Hematopoietic multipotent progenitor cell treated with erythropoietin and hydrocortisone succinate and interleukin-3 and kit ligand, for 6 days (in vitro differentiated cells): ENCODE results near the gene APEX1.
"Not testable (repeated sequence)": the region's sequence is repeated elsewhere in the genome, so short reads cannot be mapped to it uniquely, and the experiment has no call there.

Experiments used
- DNase-seq: peaks from one replicate; pipeline ENCODE4 v3.0.0-alpha.2; 2015

The APEX1 gene

GRCh38 chr14:20436363-20436755 is 18.7 kb upstream of the APEX1 start:
- no peak for DNase-seq

- no peak for DNase-seq
These were observed 16.4 kb upstream of the APEX1 start for GRCh38 chr14:20438664-20439063.

- no peak for DNase-seq
These were observed 14.6 kb upstream of the APEX1 start for GRCh38 chr14:20440465-20440864.

- DNase-seq, result peak; percentile 17
These were observed 14.1 kb upstream of the APEX1 start for GRCh38 chr14:20440882-20441281.

GRCh38 chr14:20441461-20441860 is 13.6 kb upstream of the APEX1 start:
- no peak for DNase-seq

- DNase-seq, result not testable (repeated sequence)
These were observed 11.4 kb upstream of the APEX1 start for GRCh38 chr14:20443650-20444049.

GRCh38 chr14:20446889-20447288 is 8.1 kb upstream of the APEX1 start:
- no peak for DNase-seq

- not testable (repeated sequence) for DNase-seq
These were observed 2.2 kb upstream of the APEX1 start for GRCh38 chr14:20452831-20453230.

- peak; percentile 98 for DNase-seq
These were observed 602 bp downstream of the APEX1 start for GRCh38 chr14:20455355-20456300.

- DNase-seq, result peak; percentile 46
These were observed 1.9 kb downstream of the APEX1 start for GRCh38 chr14:20456971-20457370.

- DNase-seq, result no peak
These were observed 3.2 kb downstream of the APEX1 start for GRCh38 chr14:20458031-20458789.

- peak; percentile 35 for DNase-seq
These were observed 5.6 kb downstream of the APEX1 start for GRCh38 chr14:20460458-20461224.

- DNase-seq, result peak; percentile 100
These were observed 6.5 kb downstream of the APEX1 start, which contains the start of gene PIP4P1 for GRCh38 chr14:20461225-20462141. TSS of gene PIP4P1 (minus strand) at chr14:20461434. CDS start at chr14:20461325, 109 bp downstream.

GRCh38 chr14:20468764-20469241 is 13.8 kb downstream of the APEX1 start:
- DNase-seq, result no peak

GRCh38 chr14:20469242-20469889 is 14.3 kb downstream of the APEX1 start, which contains the start of gene PNP:
TSS of gene PNP (plus strand) at chr14:20469406. CDS start at chr14:20469525, 119 bp downstream.
- DNase-seq, result peak; percentile 98

- peak; percentile 78 for DNase-seq
These were observed 15.0 kb downstream of the APEX1 start for GRCh38 chr14:20469890-20470602.

GRCh38 chr14:20470603-20470901 is 15.5 kb downstream of the APEX1 start:
- peak; percentile 22 for DNase-seq

GRCh38 chr14:20472536-20473169 is 17.6 kb downstream of the APEX1 start:
- peak; percentile 72 for DNase-seq

GRCh38 chr14:20476776-20477175 is 21.8 kb downstream of the APEX1 start:
- DNase-seq, result peak; percentile 84
